RWPE2 (cell line): ENCODE results near the gene LTA4H.

Experiments
- ATAC-seq: fragments of 200-7000 bp; cut with Tn5 transposase; 3 replicates; pipeline ENCODE4 v1.9.1; 2021; ENCODE audit warnings: low read depth
- DNase-seq: peaks from one replicate; pipeline ENCODE4 v3.0.0-alpha.2; 2020; ENCODE audit warnings: low spot score
- H3K27ac ChIP-seq: fragments of 450-650 bp; 2 replicates; pipeline ENCODE4 v1.5.1; 2017; ENCODE audit warnings: mild to moderate bottlenecking; ENCODE audit not compliant: poor library complexity, severe bottlenecking
- H3K27me3 ChIP-seq: fragments of 250-450 bp; sonication (Bioruptor Pico); 2 replicates; pipeline ENCODE4 v1.5.1; 2021; ENCODE audit warnings: mild to moderate bottlenecking, moderate library complexity; ENCODE audit not compliant: insufficient read depth, poor library complexity, severe bottlenecking
- H3K36me3 ChIP-seq: fragments of 250-450 bp; sonication (Bioruptor Pico); 2 replicates; pipeline ENCODE4 v1.5.1; 2020; ENCODE audit warnings: low read depth, mild to moderate bottlenecking, moderate library complexity
- H3K4me1 ChIP-seq: fragments of 250-450 bp; sonication (Bioruptor Pico); 2 replicates; pipeline ENCODE4 v1.5.1; 2021; ENCODE audit warnings: mild to moderate bottlenecking, moderate library complexity; ENCODE audit not compliant: insufficient read depth, poor library complexity, severe bottlenecking
- H3K4me3 ChIP-seq: fragments of 250-450 bp; sonication (Bioruptor Pico); 2 replicates; pipeline ENCODE4 v1.5.1; 2021; ENCODE audit warnings: mild to moderate bottlenecking, moderate library complexity; ENCODE audit not compliant: severe bottlenecking
- H3K9me3 ChIP-seq: fragments of 250-450 bp; sonication (Bioruptor Pico); 2 replicates; pipeline ENCODE4 v1.5.1; 2021; ENCODE audit warnings: mild to moderate bottlenecking, moderate library complexity; ENCODE audit not compliant: severe bottlenecking
- TF ChIP-seq, protein P1 (sequence below): fragments of 450-650 bp; IDR thresholded peaks from one replicate; pipeline ENCODE4 v1.5.1; 2017; ENCODE audit warnings: mild to moderate bottlenecking, moderate library complexity; ENCODE audit not compliant: poor library complexity, severe bottlenecking

The LTA4H gene

GRCh38 chr12:95953000-95953399 is 82.4 kb downstream of the LTA4H start:
- Histone ChIP-seq H3K27me3 (no peaks in the 10 kb centered on the region), H3K9me3 (no peaks in the 10 kb centered on the region), H3K27ac (no peak overlapping the region), H3K4me1 (no peaks in the 10 kb centered on the region), H3K36me3 (no peaks in the 10 kb centered on the region), H3K4me3 (no peak overlapping the region)
- ATAC-seq (no peak), DNase-seq (no peak)
- TF ChIP-seq, protein P1, sequence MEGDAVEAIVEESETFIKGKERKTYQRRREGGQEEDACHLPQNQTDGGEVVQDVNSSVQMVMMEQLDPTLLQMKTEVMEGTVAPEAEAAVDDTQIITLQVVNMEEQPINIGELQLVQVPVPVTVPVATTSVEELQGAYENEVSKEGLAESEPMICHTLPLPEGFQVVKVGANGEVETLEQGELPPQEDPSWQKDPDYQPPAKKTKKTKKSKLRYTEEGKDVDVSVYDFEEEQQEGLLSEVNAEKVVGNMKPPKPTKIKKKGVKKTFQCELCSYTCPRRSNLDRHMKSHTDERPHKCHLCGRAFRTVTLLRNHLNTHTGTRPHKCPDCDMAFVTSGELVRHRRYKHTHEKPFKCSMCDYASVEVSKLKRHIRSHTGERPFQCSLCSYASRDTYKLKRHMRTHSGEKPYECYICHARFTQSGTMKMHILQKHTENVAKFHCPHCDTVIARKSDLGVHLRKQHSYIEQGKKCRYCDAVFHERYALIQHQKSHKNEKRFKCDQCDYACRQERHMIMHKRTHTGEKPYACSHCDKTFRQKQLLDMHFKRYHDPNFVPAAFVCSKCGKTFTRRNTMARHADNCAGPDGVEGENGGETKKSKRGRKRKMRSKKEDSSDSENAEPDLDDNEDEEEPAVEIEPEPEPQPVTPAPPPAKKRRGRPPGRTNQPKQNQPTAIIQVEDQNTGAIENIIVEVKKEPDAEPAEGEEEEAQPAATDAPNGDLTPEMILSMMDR = no peak

DNA sequence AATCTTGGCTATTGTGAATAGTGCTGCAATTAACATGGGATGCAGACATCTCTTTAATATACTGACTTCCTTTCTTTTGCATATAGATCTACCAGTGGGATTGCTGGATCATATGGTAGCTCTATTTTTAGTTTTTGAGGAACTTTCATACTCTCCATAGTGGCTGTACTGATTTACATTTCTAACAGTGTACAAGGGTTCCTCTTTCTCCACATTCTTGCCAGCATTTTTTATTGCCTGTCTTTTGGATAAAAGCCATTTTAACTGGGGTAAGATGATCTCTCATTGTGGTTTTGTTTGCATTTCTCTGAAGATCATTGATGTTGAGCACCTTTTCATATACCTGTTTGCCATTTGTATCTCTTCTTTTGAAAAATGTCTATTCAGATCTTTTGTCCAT is 83.9 kb downstream of the LTA4H start:
- H3K36me3 ChIP-seq = no peaks in the 10 kb centered on the region
- ATAC-seq (no peak), DNase-seq (no peak)
- no peaks in the 10 kb centered on the region for H3K9me3 ChIP-seq
- H3K4me1 ChIP-seq = no peaks in the 10 kb centered on the region
- H3K4me3 ChIP-seq = no peak overlapping the region
- TF ChIP-seq, protein P1 = no peak
- no peak overlapping the region for H3K27ac ChIP-seq
- no peaks in the 10 kb centered on the region for H3K27me3 ChIP-seq
